OCI-LY7 (cell line): ENCODE data around the gene C1orf50.

Experiments
- CTCF ChIP-seq: fragments of 200-600 bp; sonication (generic); conservative IDR thresholded peaks from 2 replicates; pipeline ENCODE4 v1.5.1; 2014; ENCODE audit warnings: mild to moderate bottlenecking, antibody characterized with exemption, low read length, moderate library complexity, mixed read lengths
- EZH2phosphoT487 ChIP-seq: fragments of 200-600 bp; sonication (generic); IDR thresholded peaks from 2 replicates; pipeline ENCODE4 v1.6.1; 2018; ENCODE audit warnings: low read depth, borderline replicate concordance, mild to moderate bottlenecking, mixed run types, antibody characterized with exemption, low read length, moderate library complexity, mixed read lengths

- no peak for TF ChIP-seq CTCF
- no peak for TF ChIP-seq EZH2phosphoT487
Measured at GRCh38 chr1:42740851-42741580, 26.0 kb upstream of the C1orf50 start.
